SU-DHL-6 (cell line): ENCODE data around the gene RTEL1.

Experiments
- CTCF ChIP-seq: fragments of 200-600 bp; sonication (generic); IDR thresholded peaks from one replicate; pipeline ENCODE4 v1.5.1; 2017; ENCODE audit warnings: antibody characterized with exemption, mild to moderate bottlenecking, low read length, moderate library complexity; ENCODE audit not compliant: insufficient read depth, poor library complexity, severe bottlenecking
- EZH2phosphoT487 ChIP-seq: fragments of 200-600 bp; sonication (generic), shearing (Covaris generic); conservative IDR thresholded peaks from 2 replicates; pipeline ENCODE4 v1.6.1; 2018; ENCODE audit warnings: mild to moderate bottlenecking, antibody characterized with exemption, low read length, moderate library complexity, mixed read lengths

DNA sequence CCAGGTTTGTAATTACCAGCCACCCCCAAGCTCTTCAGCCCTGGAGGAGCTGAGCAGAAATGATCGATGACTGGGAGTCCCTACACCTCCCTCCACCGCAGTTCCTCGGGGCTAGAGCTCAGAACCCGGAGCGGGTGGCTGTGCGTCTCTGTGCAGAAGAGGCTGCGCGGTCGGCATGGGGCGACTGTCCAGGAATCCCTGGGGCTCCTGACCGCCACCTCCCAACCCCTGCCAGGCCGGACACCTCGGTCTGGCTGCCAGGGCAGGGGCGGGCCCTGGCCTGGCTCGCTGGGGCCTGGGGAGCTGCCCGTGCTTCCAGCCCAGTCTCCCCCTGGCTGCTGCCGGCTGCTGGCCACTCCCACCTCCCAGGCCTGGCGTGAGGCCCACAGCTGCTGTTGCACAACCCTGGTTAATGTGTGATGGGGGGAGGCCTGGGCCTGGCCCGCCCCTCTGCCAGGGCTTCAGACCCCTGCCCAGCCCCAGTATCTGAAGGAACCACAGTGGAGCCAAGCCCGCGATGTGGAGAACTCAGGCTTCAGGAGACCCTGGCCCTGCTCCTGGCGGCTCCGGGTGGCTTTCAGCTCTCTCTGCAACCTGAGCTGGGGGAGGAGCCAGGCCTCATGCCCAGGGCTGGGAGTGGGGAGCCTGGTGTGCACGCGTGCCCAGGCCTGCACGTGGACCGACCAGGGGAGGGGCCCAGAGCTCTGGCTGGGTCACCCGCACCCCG is 82.7 kb downstream of the RTEL1 start:
- no peak for TF ChIP-seq CTCF
- no peak for TF ChIP-seq EZH2phosphoT487
